ENCODE data around the gene TEX13D.
"Not testable (repeated sequence)": the region's sequence is repeated elsewhere in the genome, so short reads cannot be mapped to it uniquely, and the experiment has no call there.

Gene TEX13D

DNA sequence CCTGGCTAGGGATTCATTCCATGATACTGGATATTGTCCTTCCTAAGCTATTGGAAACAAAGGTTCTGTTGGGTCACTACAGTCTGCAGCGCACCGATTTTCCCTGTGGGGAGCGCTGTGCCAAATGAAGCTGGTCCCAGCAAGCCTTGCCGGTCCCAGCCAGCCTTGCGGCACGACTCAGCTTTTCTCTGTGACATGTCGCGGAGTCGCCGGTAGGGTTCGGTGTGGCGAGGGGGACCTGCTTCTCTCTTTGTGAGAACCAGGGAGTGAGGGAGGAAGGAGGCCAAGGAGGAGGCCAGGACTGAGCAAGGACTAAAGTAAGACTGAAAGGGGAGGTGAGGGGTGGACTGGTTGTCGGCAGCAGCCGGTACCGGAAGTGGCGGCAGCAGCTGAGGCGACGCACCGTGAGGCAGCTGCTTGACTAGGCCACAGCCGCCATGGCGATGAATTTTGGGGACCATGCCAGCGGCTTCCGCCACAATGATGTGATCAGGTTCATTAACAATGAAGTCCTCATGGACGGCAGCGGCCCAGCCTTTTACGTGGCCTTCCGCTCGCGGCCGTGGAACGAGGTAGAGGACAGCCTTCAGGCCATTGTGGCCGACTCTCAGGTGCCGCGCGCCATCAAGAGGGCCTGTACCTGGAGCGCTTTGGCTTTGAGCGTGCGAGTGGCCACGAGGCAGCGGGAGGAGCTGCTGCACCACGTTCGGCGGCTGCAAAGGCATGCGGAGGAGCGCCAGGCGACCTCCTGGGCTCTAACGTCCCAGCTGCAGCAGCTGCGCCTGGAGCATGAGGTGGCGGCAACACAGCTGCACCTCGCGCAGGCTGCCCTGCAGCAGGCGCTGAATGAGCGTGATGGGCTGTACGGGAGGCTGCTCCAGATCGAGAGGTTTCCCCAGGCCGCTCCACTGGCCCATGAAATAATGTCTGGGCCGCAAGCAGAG is at the start of gene TEX13D:
Gene TEX13D, plus strand, starts transcription at position 180 of the 944 bp plus-strand sequence. Its CDS starts 258 bp downstream, at position 438.
- DNase-seq (ENCODE audit: low spot score), result no peak

GRCh38 chrX:124289443-124289842 is 43.0 kb upstream of the TEX13D start:
- no peak for DNase-seq (ENCODE audit: low spot score)

GRCh38 chrX:124293810-124294209 is 38.6 kb upstream of the TEX13D start:
- no peak for DNase-seq (ENCODE audit: low spot score)

- not testable (repeated sequence) for DNase-seq (ENCODE audit: low spot score)
Measured at GRCh38 chrX:124299323-124299722, 33.1 kb upstream of the TEX13D start.

DNA sequence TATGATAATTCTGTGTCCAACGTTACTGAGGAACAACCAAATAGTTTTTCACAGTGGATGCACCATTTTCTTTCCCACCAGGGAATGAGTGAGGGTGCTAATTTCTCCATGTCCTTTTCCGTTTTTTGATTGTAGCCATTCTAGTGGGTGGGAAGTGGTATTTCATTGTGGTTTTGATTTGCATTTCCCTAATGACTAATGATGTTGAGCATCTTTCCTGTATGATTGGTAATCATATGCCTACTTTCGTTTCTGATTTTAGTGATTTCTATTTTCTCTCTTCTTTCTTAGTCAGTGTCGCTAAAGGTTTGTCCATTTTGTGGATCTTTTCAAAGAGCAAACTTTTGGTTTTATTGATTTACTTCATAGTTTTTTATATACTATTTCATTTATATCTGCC is 32.1 kb upstream of the TEX13D start:
- no peak for DNase-seq (ENCODE audit: low spot score)

DNA sequence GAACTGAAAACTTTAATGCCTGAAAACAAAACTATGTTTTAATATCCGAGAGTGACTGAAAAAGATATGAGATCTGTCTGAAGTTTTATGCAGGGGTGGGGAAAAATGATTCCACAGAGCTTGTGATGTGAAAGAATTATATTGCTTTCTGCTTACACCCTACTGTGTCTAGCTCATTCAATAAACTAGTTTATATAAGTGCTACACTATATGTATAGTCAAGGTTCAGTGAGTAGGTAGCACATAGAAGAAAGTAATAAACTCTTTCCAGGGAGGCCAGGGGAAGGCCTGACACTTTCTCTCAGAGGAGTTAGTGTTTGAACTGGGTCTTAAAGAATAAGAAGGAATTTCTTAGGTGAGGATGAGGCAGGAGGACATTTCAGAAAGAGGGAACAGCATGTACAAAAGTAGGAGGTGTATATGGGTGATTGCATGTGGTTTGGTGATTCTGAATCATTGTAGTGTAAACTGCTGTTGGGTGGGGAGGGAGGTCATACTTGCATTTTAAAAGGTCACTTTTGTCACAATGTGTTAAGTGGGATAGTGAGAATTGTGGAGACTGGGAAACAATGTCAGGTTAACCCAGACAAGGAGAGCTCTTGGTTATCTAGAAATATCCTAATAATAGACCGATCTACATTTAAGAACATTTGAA is 25.1 kb upstream of the TEX13D start:
- DNase-seq (ENCODE audit: low spot score), result no peak

DNA sequence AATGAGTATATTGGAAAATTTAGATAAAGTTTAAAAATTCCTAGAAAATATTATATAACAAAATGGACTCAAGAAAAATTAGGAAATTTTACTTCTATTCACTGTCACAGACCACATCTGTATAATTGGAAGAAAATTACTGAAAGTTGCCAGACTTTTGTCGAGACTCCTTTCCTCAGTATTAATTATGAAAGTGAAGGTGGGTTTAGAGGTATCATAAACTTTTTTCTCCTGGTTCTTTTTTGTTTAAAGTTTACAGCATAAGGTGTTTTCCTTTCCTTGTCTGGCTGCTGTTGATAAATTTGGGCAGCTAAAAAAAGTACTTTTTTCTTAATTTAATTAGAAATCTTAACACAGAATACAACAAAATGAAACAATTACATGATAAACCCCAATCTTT is 6.7 kb upstream of the TEX13D start:
- no peak for DNase-seq (ENCODE audit: low spot score)

DNA sequence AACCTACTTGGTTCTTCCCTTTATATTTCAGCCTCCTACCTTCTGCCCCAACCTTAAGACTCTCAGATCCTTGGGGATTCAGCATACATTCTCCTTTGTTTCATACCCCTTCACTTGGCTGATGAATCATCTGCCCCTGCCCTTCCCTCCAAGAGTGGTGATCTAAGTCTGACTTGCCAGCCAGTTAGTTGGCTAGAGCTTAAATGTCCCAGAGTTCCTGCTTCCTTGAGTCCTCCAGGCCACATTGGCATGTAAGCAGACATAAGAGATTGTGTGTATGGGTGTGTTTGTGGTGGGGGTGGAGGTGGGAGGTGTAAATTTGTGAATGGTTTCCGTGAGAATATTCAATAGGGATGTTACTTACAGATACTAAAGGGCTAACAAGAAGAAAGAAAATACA is 3.7 kb upstream of the TEX13D start:
- DNase-seq (ENCODE audit: low spot score), result no peak

- no peak for DNase-seq (ENCODE audit: low spot score)
Measured at GRCh38 chrX:124333862-124334261, 1.4 kb downstream of the TEX13D start.

- not testable (repeated sequence) for DNase-seq (ENCODE audit: low spot score)
Measured at GRCh38 chrX:124334555-124334954, 2.1 kb downstream of the TEX13D start.

GRCh38 chrX:124335598-124335997 is 3.1 kb downstream of the TEX13D start:
- DNase-seq (ENCODE audit: low spot score), result no peak

DNA sequence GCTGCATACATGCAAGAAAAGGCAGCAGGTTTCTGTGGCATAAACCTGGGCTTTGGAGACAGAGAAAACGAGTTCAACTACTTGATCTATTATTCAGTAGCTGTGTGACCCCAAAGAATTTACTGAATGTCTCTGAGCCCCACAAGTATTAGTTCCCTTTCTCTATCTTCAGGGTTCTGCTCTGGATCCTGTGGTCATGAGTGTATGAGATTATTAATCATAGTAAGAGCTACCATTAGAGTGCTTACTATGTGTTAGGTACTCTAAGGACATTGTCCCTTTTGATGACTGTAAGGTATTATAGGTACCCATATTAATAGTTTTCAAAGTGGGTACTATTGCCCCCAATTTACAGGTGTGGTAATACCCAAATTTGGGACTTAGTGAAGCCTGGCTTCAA is 5.5 kb downstream of the TEX13D start:
- DNase-seq (ENCODE audit: low spot score), result no peak

- no peak for DNase-seq (ENCODE audit: low spot score)
Measured at GRCh38 chrX:124338733-124339514, 6.5 kb downstream of the TEX13D start.

DNA sequence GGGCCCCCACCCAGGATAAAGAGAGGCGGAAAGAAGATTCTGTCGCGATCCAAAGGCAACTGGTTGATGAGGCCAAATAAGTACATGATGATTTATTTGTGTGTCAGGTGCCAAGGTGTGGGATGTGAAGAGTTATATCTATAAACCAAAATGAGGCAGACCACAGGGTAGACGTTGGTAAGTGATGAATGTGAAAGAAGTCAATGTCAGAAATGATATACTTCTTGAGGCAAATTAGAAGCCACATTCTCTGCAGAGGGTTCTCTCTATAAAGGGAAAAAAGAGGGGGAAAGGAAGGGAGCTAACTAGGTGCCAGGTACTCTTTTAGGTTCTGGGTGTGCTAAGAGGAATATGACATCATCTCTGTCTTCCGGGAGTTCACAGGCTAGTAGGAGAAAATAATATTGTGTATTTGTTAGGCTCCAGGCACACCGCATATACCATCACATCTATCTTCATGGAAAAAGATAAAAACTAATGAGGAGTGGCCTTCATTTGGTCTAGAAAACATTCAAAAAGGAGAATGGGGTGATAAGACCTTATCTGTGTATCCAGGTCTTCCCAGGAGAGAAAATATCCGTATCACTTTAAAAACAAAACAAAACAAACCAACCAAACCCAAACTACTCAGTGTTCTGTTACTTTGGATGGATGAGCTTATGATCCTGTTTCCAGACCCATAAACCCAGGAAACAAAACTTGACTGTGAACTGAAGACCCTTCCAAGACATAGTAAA is 9.1 kb downstream of the TEX13D start:
- DNase-seq (ENCODE audit: low spot score), result no peak

DNA sequence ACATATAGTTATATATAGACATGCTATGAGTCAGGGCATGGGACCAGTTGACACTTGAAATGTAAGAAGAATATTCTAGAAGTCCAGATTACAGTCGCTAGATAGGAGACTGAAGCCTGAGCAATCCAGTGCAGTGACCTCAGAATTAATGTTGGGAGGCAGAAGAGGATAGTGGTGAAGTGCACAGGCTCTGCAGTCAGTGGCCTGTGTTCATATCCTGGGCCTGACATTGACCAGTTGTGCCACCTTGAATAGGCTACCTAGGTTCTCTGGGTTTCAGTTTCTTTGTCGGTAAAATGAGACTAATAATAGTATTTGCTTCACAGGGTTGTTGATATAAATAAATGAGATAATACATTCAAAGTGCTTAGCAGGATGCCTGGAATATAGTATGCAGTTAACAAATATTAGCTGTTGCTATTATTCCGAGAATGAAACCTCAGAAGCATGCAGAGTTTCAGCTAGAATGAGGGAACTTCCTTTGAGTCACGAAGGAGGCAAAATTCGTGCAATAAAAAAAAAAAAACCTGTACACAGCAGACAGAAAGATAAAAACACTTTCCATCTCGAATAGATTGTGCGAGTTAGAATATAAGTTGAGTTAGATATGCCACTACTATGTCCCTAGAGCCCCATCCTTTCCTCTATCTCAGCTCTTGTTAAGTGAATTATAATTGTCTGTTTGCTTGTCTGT is 9.9 kb downstream of the TEX13D start:
- DNase-seq (ENCODE audit: low spot score), result no peak

DNA sequence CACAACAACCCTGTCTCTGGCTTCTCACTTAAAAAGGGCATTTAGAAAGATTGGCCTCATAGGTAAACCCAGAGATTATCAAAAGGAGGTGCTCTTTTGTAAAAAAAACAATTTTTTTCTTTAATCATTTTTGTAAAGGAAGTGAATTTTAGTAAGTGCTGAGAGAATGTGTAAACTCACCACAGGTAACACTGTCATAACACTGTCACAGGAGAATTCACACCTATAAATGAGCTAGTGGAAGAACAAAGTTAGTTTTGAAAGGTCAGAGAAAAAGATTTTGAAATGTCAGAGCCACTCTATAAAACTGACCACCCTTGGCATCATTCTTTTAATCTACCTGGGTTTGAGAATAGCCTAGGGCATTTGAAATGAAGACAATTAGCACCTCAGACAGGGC is 10.6 kb downstream of the TEX13D start:
- DNase-seq (ENCODE audit: low spot score), result no peak

DNA sequence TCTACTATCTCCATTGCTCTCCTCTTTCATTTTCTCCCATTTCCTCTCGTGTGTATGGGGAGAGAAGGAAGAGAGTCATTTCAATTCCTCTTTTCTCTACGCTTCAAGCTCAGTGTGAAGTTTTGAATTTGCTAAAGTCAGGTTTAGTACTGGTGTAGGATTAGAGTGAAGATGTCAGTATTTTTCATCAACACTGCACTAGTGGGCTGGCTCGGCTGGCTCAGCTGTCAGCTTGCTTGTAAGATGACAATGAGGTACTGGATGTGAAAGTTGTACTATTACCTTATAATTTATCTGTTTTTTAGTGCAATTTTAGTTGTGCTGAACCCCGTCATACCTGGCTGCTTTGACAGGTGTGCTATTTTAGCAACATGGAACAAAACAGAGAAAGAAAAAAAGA is 11.8 kb downstream of the TEX13D start:
- no peak for DNase-seq (ENCODE audit: low spot score)

DNA sequence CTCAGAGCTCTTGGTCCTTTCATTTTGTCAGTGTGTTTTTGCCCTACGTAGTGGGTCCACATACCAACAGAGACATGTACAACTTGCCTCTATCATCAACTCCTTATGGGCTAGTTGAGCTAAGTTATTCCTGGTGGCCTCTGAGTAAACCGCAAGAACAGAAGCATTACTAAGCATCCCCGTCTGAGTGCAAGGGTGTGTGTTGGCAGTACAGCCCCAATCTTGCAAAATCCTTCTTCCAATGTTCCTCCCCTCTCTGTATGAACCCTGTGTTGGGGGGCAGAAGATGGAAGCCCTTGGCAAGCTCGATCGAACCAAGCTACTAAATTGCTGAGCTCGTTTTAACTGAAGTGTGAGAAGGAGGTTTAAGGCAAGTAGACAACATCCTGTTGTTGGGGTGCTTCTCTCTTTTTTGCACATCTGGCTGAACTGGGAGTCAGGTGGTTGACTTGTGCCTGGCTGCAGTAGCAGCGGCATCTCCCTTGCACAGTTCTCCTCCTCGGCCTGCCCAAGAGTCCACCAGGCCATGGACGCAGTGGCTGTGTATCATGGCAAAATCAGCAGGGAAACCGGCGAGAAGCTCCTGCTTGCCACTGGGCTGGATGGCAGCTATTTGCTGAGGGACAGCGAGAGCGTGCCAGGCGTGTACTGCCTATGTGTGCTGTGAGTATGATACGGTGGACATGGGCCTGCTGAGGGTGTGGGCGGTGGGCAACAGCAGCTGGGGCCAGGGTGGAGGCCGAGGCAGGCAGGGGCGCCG is 13.8 kb downstream of the TEX13D start, which contains the start of gene SH2D1A:
Gene SH2D1A, plus strand, starts transcription at position 447 of the 760 bp plus-strand sequence. Its CDS starts 80 bp downstream, at position 527.
- DNase-seq (ENCODE audit: low spot score), result no peak

DNA sequence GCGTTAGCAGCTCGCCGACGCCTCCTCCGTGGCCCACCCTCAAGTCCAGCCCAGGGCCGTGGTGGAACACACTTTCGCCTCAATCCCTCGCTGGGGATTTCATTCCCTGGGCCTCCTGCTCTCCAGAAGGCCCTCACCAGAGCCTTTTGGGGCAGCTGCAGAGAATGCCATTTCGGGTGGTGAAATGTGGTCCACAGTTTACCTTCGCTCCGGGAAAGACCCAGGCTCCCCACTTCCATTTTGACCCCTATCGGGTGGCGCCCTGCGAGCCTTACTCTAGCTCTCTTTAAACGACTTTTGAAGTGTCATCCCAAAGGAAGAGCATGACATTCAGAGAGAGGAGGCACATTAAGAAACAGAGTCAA is 14.4 kb downstream of the TEX13D start:
- DNase-seq (ENCODE audit: low spot score), result no peak

GRCh38 chrX:124347242-124347641 is 14.8 kb downstream of the TEX13D start:
- no peak for DNase-seq (ENCODE audit: low spot score)
